Measurements from ENCODE around the gene KCNG4. TPM values are rescaled to one million over a fixed set of nuclear protein-coding genes. Genes with fewer than 3 reads are reported as not detected.

The KCNG4 gene
- total RNA-seq, 1 donor from 2014 or later = not detected

DNA sequence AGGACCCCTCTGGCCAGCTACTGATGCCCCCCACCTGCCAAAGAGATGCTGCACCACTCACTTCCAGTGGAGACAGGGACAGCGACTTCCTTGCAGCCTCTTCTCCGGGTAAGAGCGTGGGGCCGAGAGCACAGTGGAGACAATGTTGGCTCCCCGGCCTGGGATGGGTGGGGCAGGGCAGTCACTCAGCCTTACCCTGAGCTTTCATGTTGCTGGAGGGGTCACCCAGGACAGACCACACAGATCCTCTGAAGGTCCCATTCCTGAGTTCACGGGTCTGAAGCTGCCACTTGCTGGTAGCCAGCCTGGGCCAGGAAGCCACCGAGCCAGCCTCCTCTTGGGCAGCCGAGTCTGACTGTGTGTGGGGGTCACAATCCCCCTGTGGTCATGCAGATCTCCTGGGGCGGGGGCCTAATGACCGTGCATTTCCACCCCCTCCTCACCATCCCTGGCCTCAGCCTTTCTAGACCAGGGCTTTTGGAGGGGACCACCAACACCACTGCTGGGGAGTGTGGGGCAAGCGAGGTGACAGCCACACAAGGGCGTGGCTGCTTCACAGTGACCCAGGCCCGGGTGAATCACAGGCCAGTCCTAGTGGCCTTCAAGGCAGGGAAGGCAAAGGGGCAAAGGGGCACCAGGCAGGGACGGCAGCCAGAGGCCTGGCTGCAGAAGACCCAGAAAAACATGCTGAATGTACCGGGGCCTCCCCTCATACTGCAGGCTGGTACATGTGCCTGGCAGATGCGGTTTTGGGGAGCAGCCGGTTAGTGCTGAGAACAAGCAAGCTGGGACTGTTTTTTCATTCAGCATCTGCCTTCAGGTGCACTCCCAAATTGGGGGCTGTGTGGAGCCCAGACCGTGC lies 63.4 kb downstream of the KCNG4 start:
- Mint-ChIP-seq H3K27ac (no peak overlapping the region), H3K27me3 (peaks cover 3% of the 10 kb centered on the region), H3K36me3 (ENCODE audit: low read depth) (peaks cover 12% of the 10 kb centered on the region), H3K4me3 (no peak overlapping the region), H3K9me3 (no peaks in the 10 kb centered on the region), H3K4me1 (peaks cover 11% of the 10 kb centered on the region)
- intact Hi-C loops (cut with micrococcal nuclease) = no loop called here
- DNase-seq = no peak

DNA sequence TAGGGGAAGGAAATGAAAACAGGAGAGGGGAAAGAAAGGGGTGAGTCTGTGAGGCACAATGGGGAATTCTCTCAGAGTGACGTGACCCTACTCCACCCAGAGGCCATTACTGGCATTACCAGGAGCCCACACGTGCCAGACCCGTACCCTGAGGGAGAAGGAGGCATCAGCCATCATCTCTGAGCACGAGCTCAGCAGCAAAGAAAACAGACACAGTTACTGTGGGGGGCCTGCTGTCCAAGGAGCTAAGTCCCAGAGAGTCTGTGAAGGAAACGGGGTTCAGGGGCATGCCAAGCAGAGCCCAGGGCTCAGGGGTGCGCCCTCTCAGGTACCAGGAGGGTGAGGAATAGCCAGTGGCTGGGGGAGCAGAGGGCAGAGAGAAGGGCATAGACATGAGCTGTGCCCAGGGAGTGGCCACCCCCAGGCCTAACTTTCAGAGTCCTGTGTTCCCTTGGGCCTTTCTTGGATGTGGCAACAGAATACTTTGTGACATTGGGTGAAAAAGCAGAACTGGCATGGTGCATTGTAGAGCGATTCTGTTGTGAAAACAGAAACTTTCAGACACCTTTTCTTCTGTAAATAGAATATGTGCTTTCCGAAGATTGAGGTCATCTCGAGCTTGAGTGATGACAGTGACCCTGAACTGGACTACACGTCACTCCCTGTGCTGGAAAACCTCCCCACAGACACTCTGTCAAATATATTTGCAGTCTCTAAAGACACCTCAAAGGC lies 64.3 kb downstream of the KCNG4 start:
- intact Hi-C loops (cut with micrococcal nuclease) = loop anchor here (1.0 kb wide), 1 partner anchor 90 kb away; no protein-coding TSS in a partner anchor
- Mint-ChIP-seq H3K27ac (no peak overlapping the region), H3K9me3 (no peaks in the 10 kb centered on the region), H3K4me1 (peaks cover 11% of the 10 kb centered on the region), H3K36me3 (ENCODE audit: low read depth) (peaks cover 9% of the 10 kb centered on the region), H3K27me3 (peaks cover 3% of the 10 kb centered on the region), H3K4me3 (no peak overlapping the region)
- peak; percentile 83 for DNase-seq

DNA sequence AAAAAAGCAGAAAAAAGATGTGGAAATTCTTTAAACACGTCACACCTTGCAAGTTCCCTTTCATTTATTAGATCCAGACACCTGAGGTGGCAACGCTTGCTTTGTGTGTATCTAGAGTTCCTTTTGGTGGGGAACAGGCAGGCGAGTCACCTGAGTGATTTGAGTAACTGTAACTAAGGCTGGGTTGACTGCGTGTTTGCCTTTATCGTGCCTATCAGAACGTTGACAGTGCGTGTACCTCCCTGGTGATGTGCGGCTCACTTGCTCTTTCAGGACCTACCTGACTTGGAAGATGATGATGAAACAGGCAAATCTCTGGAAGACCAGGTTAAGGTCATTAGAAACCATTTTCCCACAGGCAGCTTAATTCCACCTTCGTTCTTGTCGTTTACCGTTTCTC lies 65.4 kb downstream of the KCNG4 start:
- H3K4me1 Mint-ChIP-seq = peaks cover 11% of the 10 kb centered on the region
- intact Hi-C loops (cut with micrococcal nuclease) = no loop called here
- H3K9me3 Mint-ChIP-seq = no peaks in the 10 kb centered on the region
- no peak overlapping the region for H3K27ac Mint-ChIP-seq
- peaks cover 9% of the 10 kb centered on the region for H3K36me3 Mint-ChIP-seq (ENCODE audit: low read depth)
- peaks cover 8% of the 10 kb centered on the region for H3K27me3 Mint-ChIP-seq
- no peak for DNase-seq
- H3K4me3 Mint-ChIP-seq = no peak overlapping the region

DNA sequence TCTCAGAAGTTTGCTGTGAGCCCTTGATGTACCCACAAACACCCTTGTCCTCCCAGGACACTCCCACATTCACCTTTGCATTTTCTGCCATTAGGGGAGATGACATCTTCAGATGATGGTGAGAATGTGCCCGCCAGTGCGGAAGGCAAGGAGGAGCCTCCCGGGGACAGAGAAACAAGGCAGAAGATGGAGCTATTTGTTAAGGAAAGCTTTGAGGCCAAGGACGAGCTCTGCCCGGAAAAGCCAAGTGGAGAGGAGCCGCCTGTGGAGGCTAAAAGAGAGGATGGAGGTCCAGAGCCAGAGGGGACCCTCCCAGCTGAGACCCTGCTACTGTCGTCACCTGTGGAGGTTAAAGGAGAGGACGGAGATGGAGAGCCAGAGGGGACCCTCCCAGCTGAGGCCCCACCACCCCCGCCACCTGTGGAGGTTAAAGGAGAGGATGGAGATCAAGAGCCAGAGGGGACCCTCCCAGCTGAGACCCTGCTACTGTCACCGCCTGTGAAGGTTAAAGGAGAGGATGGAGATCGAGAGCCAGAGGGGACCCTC lies 70.0 kb downstream of the KCNG4 start:
- intact Hi-C loops (cut with micrococcal nuclease) = no loop called here

More for the DNA sequence above, 70.0 kb downstream of the KCNG4 start:
- H3K27me3 Mint-ChIP-seq = peaks cover 20% of the 10 kb centered on the region
- no peaks in the 10 kb centered on the region for H3K9me3 Mint-ChIP-seq
- H3K36me3 Mint-ChIP-seq (ENCODE audit: low read depth) = no peaks in the 10 kb centered on the region
- H3K27ac Mint-ChIP-seq = no peak overlapping the region
- no peaks in the 10 kb centered on the region for H3K4me1 Mint-ChIP-seq
- DNase-seq = no peak
- no peak overlapping the region for H3K4me3 Mint-ChIP-seq

Other genes starting within 250 kb of the KCNG4 start
- not detected in 2 replicates for gene SLC38A8, start 197.2 kb downstream of the KCNG4 start, total RNA-seq
- gene MBTPS1, start 123.1 kb downstream of the KCNG4 start, total RNA-seq = 49.6 and 52.3 TPM in 2 replicates
- 16.4 and 17.6 TPM in 2 replicates for gene HSDL1, start 94.8 kb downstream of the KCNG4 start, total RNA-seq
- not detected in 2 replicates for gene DNAAF1, start 94.7 kb downstream of the KCNG4 start, total RNA-seq
- 60.3 and 61.1 TPM in 2 replicates for gene TAF1C, start 53.0 kb downstream of the KCNG4 start, total RNA-seq
- gene ADAD2, start 48.9 kb downstream of the KCNG4 start, total RNA-seq = not detected in 2 replicates
- not detected in 2 replicates for gene WFDC1, start 54.9 kb upstream of the KCNG4 start, total RNA-seq
- gene ATP2C2, start 128.5 kb upstream of the KCNG4 start, total RNA-seq = not detected in 2 replicates